ENCODE data around the gene MED13L. TPM values are rescaled to one million over a fixed set of nuclear protein-coding genes. Genes with fewer than 3 reads are reported as not detected.

MED13L gene
- polyA plus RNA-seq, 1 of the 3 experiments (the other 2 are of a cell fraction): 17.1 TPM

GRCh38 chr12:116165036-116165425 is 112.5 kb downstream of the MED13L start:
- POLR2A ChIA-PET: no interaction called here
- CTCF ChIA-PET: interaction anchor here (0.9 to 1.8 kb wide), 3 partner anchors 11 to 446 kb away, joined by 3 to 4 read pairs (median 3); no protein-coding TSS in a partner anchor

GRCh38 chr12:116164250-116165035 is 113.0 kb downstream of the MED13L start:
- H3K79me2 ChIP-seq (ENCODE audit: insufficient read depth): peaks cover 100% of the 10 kb centered on the region
- WGBS (ENCODE audit: low lambda C conversion rate): 29% methylated on average over 3 of the region's 3 CpGs
- H3F3A ChIP-seq (replicated peaks; ENCODE audit: insufficient read depth): peaks cover 27% of the 10 kb centered on the region
- H3K4me3 ChIP-seq (ENCODE audit: low read depth in 2 of 2, low read length in 1 of 2): no peak overlapping the region
- H3K4me2 ChIP-seq: peak overlapping the region; percentile 40; the same call in 1 of the 2 replicates
- peak overlapping the region; percentile 56 to 77 for H3K27ac ChIP-seq (ENCODE audit: low read depth in 2 of 2, low read length in 1 of 2)
- no peak overlapping the region for H2AFZ ChIP-seq (ENCODE audit: low read depth)
- H3K4me1 ChIP-seq (ENCODE audit: control insufficient read depth in 1 of 2, insufficient read depth in 2 of 2, low read depth in 1 of 2, low read length in 1 of 2): peaks cover 35 to 49% of the 10 kb centered on the region in 2 experiments; a peak in 3 of 4 replicates
- H3K36me3 ChIP-seq (replicated peaks in 1 of 2; ENCODE audit: control insufficient read depth in 1 of 2, insufficient read depth in 2 of 2, low read length in 1 of 2): no peaks in the 10 kb centered on the region
- peaks cover 99% of the 10 kb centered on the region for H4K20me1 ChIP-seq (ENCODE audit: insufficient read depth)
- ChIA-PET CTCF (interaction anchor here (0.9 to 1.8 kb wide), 6 partner anchors 12 to 544 kb away, joined by 3 to 4 read pairs (median 3); no protein-coding TSS in a partner anchor), POLR2A (no interaction called here)
- H3K9ac ChIP-seq: no peak overlapping the region
- H3K9me3 ChIP-seq: no peaks in the 10 kb centered on the region
- DNase-seq: peak; percentile 38
- H3K9me2 ChIP-seq: no peaks in the 10 kb centered on the region
- no peaks in the 10 kb centered on the region for H3K27me3 ChIP-seq (ENCODE audit: insufficient read depth)
- no peak for TF ChIP-seq NRF1 (IDR thresholded peaks at IDR 0.05; ENCODE audit: low read depth, low read length)
- 0 out of 2 replicates have a peak, but pooled peaks have one; percentile 23 for TF ChIP-seq FOXJ3 (CRISPR knock-in tag; IDR thresholded peaks at IDR 0.05)
- TF ChIP-seq TAF1 (IDR thresholded peaks at IDR 0.05; ENCODE audit: borderline replicate concordance, low read depth, low read length): no peak
- TF ChIP-seq MEF2A (IDR thresholded peaks at IDR 0.05; ENCODE audit: borderline replicate concordance, low read depth): no peak
- TF ChIP-seq CHD2 (IDR thresholded peaks at IDR 0.05; ENCODE audit: low read length, partially characterized antibody): peak; percentile 68
- no peak for TF ChIP-seq TEAD4 (IDR thresholded peaks at IDR 0.05; ENCODE audit: borderline replicate concordance, insufficient read depth)
- TF ChIP-seq RCOR1 (IDR thresholded peaks at IDR 0.05; ENCODE audit: low read length): peak; percentile 68; the same call in 1 of the 2 replicates
- TF ChIP-seq POLR2AphosphoS5 (IDR thresholded peaks at IDR 0.05; ENCODE audit: low read depth, low read length): no peak
- TF ChIP-seq RAD21 (IDR thresholded peaks at IDR 0.05; ENCODE audit: low read length): 0 out of 2 replicates have a peak, but pooled peaks have one; percentile 21
- no peak for TF ChIP-seq PBX3 (IDR thresholded peaks at IDR 0.05)
- TF ChIP-seq ELF1 (IDR thresholded peaks at IDR 0.05): no peak
- TF ChIP-seq JUND (IDR thresholded peaks at IDR 0.05): no peak
- TF ChIP-seq RXRA (IDR thresholded peaks at IDR 0.05; ENCODE audit: borderline replicate concordance, low read depth): no peak
- TF ChIP-seq EP300 (IDR thresholded peaks at IDR 0.05; ENCODE audit: borderline replicate concordance in 1 of 2, low read depth in 1 of 2, low read length in 1 of 2): peak in 1 of 2 experiments; percentile 91; a peak in 2 of 4 replicates
- no peak for TF ChIP-seq CTCF (IDR thresholded peaks at IDR 0.05)

More at GRCh38 chr12:116165036-116165425, 112.5 kb downstream of the MED13L start:
- peaks cover 100% of the 10 kb centered on the region for H3K79me2 ChIP-seq (ENCODE audit: insufficient read depth)
- peaks cover 21% of the 10 kb centered on the region for H3F3A ChIP-seq (replicated peaks; ENCODE audit: insufficient read depth)
- TF ChIP-seq FOSL2 (IDR thresholded peaks at IDR 0.05; ENCODE audit: borderline replicate concordance, low read depth) (peak; percentile 80; the same call in 1 of the 2 replicates), JUND (IDR thresholded peaks at IDR 0.05) (peak; percentile 55), IRF3 (IDR thresholded peaks at IDR 0.05; ENCODE audit: low read depth, low read length) (no peak), PBX3 (IDR thresholded peaks at IDR 0.05) (peak; percentile 43; the same call in 1 of the 2 replicates), SIN3A (IDR thresholded peaks at IDR 0.05; ENCODE audit: borderline replicate concordance, low read depth, low read length) (no peak), TCF12 (IDR thresholded peaks at IDR 0.05) (peak; percentile 17; the same call in 1 of the 2 replicates)
- no peaks in the 10 kb centered on the region for H3K9me2 ChIP-seq
- no peaks in the 10 kb centered on the region for H3K9me3 ChIP-seq
- 50% methylated on average over 4 of the region's 4 CpGs for WGBS (ENCODE audit: low lambda C conversion rate)
- H4K20me1 ChIP-seq (ENCODE audit: insufficient read depth): peaks cover 99% of the 10 kb centered on the region
- H3K4me1 ChIP-seq (ENCODE audit: control insufficient read depth in 1 of 2, insufficient read depth in 2 of 2, low read depth in 1 of 2, low read length in 1 of 2): peaks cover 30 to 43% of the 10 kb centered on the region in 2 experiments; a peak in 3 of 4 replicates
- H2AFZ ChIP-seq (ENCODE audit: low read depth): no peak overlapping the region
- H3K27ac ChIP-seq (ENCODE audit: low read depth in 2 of 2, low read length in 1 of 2): peak overlapping the region; percentile 56 to 77; a peak in 3 of 4 replicates
- H3K4me2 ChIP-seq: peak overlapping the region; percentile 40
- H3K36me3 ChIP-seq (replicated peaks in 1 of 2; ENCODE audit: control insufficient read depth in 1 of 2, insufficient read depth in 2 of 2, low read length in 1 of 2): no peaks in the 10 kb centered on the region
- no peaks in the 10 kb centered on the region for H3K27me3 ChIP-seq (ENCODE audit: insufficient read depth)
- no peak overlapping the region for H3K9ac ChIP-seq
- no peak overlapping the region for H3K4me3 ChIP-seq (ENCODE audit: low read depth in 2 of 2, low read length in 1 of 2)
- no peak for DNase-seq

Measured in SK-N-SH (cell line).